Stomach (tissue), 9 donors: ENCODE results near the gene ALG3. TPM values are rescaled to one million over a fixed set of nuclear protein-coding genes. Genes with fewer than 3 reads are reported as not detected.

ENCODE experiments used
- DNase-seq, 2 donors: peaks; one replicate each; pipeline versions ENCODE4 v3.0.0 to v3.0.0-alpha.2; 2013 to 2019
- H3K27ac ChIP-seq, 5 donors: fragments of 200-600 bp in 4 of 5; sonication (generic) in 4 of 5; one replicate each; pipeline ENCODE4 v1.5.1; 2013 to 2019; ENCODE audit warnings: mild to moderate bottlenecking in 1 of 5, moderate library complexity in 1 of 5
- H3K27me3 ChIP-seq, 3 donors: fragments of 200-600 bp; sonication (generic); one replicate each; pipeline ENCODE4 v1.5.1; 2017 to 2019; ENCODE audit warnings: mixed run types in 1 of 3
- H3K36me3 ChIP-seq, 4 donors: fragments of 200-600 bp; sonication (generic); 1 replicate in 3 of 4; 2 replicates in 1 of 4; pipeline ENCODE4 v1.5.1; 2016 to 2019
- H3K4me1 ChIP-seq, 4 donors: fragments of 200-600 bp; sonication (generic); one replicate each; pipeline ENCODE4 v1.5.1; 2016 to 2019
- H3K4me3 ChIP-seq, 4 donors: fragments of 200-600 bp; sonication (generic) in 3 of 4; one replicate each; pipeline ENCODE4 v1.5.1; 2016 to 2019; ENCODE audit warnings: mild to moderate bottlenecking in 1 of 4
- H3K9me3 ChIP-seq, 4 donors: fragments of 200-600 bp; sonication (generic); one replicate each; pipeline ENCODE4 v1.5.1; 2016 to 2019
- EP300 ChIP-seq: sonication (generic); formaldehyde crosslinking; IDR thresholded peaks from one replicate; pipeline ENCODE4 v1.6.1; 2017; ENCODE audit warnings: antibody characterized with exemption
- POLR2A ChIP-seq, 4 donors: fragments of 450-650 bp; IDR thresholded peaks; one replicate each; pipeline ENCODE4 v1.6.1; 2016; ENCODE audit warnings: antibody characterized with exemption in 4 of 4, control low read depth in 2 of 4, mild to moderate bottlenecking in 1 of 4, moderate library complexity in 1 of 4
- POLR2AphosphoS5 ChIP-seq, 3 donors: sonication (generic); formaldehyde crosslinking; IDR thresholded peaks; one replicate each; pipeline ENCODE4 v1.6.1; 2016; ENCODE audit warnings: antibody characterized with exemption in 3 of 3
- WGBS, 5 donors: extraction: QIAGEN DNeasy Blood & Tissue Kit in 3 of 5; methylation state at CpG; one replicate each; pipeline versions ENCODE4 v1.1.5 to v1.1.7; 2013 to 2018; 5-methylcytosine and 5-hydroxymethylcytosine counted together
- intact Hi-C: fragments of 100-400 bp; cut with DNase I; formaldehyde crosslinking; loops from one replicate; pipeline ENCODE4 v1.15.1; 2023; ENCODE audit warnings: low total_unique reads
- polyA plus RNA-seq, 3 donors: library from polyadenylated mRNA; stranded (reverse); fragments of 200-250 nt; gene quantifications; one replicate each; pipeline ENCODE4 v1.2.3, GENCODE V29; 2013
- total RNA-seq, 5 donors: library from RNA; depleted of rRNA; stranded (reverse); fragments of >200 nt; gene quantifications; one replicate each; pipeline versions ENCODE4 v1.1.0 to v1.2.3, GENCODE V29; 2014 to 2016
- TF ChIP-seq, protein P1 (sequence below), 7 experiments: fragments of 450-650 bp in 4 of 7; fragments of 200-600 bp in 3 of 7; sonication (generic) in 3 of 7; IDR thresholded peaks; one replicate each; pipeline ENCODE4 v1.5.1; 2016 to 2019; ENCODE audit warnings: antibody characterized with exemption in 7 of 7, control low read depth in 2 of 7, mild to moderate bottlenecking in 1 of 7
- donor health status: healthy with polysubstance abuse.
- donor health status: Bipolar disorder and iron deficiency.
- donor health status: healthy.

Gene ALG3
- total and polyA plus RNA-seq, 8 donors: 17.1 to 253 (median 22.1) TPM

DNA sequence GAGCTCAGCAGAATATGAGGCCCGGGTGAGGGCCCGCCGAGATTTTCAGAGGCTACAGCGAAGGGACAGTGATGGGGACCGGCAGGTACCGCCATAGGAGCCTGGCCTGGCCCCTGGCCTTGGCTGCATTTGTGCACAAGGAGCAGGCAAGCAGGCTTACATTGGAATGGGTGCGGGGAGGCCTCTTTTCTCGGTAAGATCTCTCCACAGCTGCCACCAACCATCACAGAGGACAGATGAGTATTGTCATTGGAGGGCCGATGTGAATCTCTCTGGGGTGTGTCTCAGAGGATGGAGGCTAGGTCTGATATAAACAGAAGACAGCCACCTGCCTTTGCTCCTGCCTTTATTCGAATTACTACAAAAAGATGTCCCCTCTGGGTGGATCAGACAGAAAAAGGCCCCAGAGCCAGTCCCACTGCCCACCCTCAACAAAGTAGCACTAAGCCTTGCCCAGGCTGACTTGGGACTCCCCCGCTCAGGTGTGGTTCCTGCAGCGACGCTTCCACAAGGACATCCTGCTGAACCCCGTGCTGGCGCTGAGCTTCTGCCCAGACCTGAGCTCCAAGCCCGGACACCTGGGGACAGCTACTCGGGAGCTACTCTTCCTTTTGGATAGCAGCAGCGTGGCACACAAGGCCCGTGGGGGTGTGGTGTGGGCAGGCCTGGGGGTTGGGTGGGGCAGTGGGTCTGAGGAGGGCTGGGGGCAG is 13.9 kb downstream of the ALG3 start:
- Histone ChIP-seq H3K27ac (no peak overlapping the region), H3K9me3 (no peaks in the 10 kb centered on the region), H3K27me3 (peaks cover 13 to 71% (median 37%) of the 10 kb centered on the region in 3 donors), H3K4me1 (peaks cover 11 to 16% (median 14%) of the 10 kb centered on the region in 4 donors), H3K4me3 (no peak overlapping the region), H3K36me3 (no peaks in the 10 kb centered on the region)
- DNase-seq: no peak
- no peak for TF ChIP-seq POLR2A (IDR thresholded peaks at IDR 0.05)
- 82 to 90% (median 86%) methylated on average over 17 to 19 of the region's 19 CpGs for WGBS, 5 donors
- intact Hi-C loops: loop anchor here (10.0 kb wide), 1 partner anchor 340 kb away; no protein-coding TSS in a partner anchor

GRCh38 chr3:184234224-184234623 is 14.5 kb downstream of the ALG3 start:
- no peak for TF ChIP-seq EP300
- Histone ChIP-seq H3K36me3 (no peaks in the 10 kb centered on the region), H3K9me3 (no peaks in the 10 kb centered on the region), H3K4me3 (no peak overlapping the region), H3K27ac (no peak overlapping the region), H3K27me3 (peaks cover 16 to 72% (median 43%) of the 10 kb centered on the region in 3 donors), H3K4me1 (peaks cover 17 to 22% (median 20%) of the 10 kb centered on the region in 4 donors)
- intact Hi-C loops: loop anchor here (10.0 kb wide), 1 partner anchor 339 kb away; no protein-coding TSS in a partner anchor
- 18 to 33% (median 31%) methylated on average over 1 to 4 of the region's 4 CpGs for WGBS, 5 donors
- peak; percentile 61 to 65 for DNase-seq

- H3K27me3 ChIP-seq: peaks cover 16 to 76% (median 50%) of the 10 kb centered on the region in 3 donors
- TF ChIP-seq POLR2A (IDR thresholded peaks at IDR 0.05): no peak
- TF ChIP-seq, protein P1, sequence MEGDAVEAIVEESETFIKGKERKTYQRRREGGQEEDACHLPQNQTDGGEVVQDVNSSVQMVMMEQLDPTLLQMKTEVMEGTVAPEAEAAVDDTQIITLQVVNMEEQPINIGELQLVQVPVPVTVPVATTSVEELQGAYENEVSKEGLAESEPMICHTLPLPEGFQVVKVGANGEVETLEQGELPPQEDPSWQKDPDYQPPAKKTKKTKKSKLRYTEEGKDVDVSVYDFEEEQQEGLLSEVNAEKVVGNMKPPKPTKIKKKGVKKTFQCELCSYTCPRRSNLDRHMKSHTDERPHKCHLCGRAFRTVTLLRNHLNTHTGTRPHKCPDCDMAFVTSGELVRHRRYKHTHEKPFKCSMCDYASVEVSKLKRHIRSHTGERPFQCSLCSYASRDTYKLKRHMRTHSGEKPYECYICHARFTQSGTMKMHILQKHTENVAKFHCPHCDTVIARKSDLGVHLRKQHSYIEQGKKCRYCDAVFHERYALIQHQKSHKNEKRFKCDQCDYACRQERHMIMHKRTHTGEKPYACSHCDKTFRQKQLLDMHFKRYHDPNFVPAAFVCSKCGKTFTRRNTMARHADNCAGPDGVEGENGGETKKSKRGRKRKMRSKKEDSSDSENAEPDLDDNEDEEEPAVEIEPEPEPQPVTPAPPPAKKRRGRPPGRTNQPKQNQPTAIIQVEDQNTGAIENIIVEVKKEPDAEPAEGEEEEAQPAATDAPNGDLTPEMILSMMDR (IDR thresholded peaks at IDR 0.05): no peak
- no peak for TF ChIP-seq POLR2AphosphoS5 (IDR thresholded peaks at IDR 0.05)
- WGBS, 5 donors: 83 to 92% (median 90%) methylated on average over 17 to 23 of the region's 23 CpGs
- no peaks in the 10 kb centered on the region for H3K9me3 ChIP-seq
- H3K27ac ChIP-seq: no peak overlapping the region
- intact Hi-C loops: loop anchor here (10.0 kb wide), 1 partner anchor 338 kb away; no protein-coding TSS in a partner anchor
- H3K4me1 ChIP-seq: peaks cover 19 to 29% (median 27%) of the 10 kb centered on the region in 4 donors
- H3K36me3 ChIP-seq: no peaks in the 10 kb centered on the region
- DNase-seq: no peak
- no peak overlapping the region for H3K4me3 ChIP-seq
Measured at GRCh38 chr3:184233127-184233843, 15.5 kb downstream of the ALG3 start.

DNA sequence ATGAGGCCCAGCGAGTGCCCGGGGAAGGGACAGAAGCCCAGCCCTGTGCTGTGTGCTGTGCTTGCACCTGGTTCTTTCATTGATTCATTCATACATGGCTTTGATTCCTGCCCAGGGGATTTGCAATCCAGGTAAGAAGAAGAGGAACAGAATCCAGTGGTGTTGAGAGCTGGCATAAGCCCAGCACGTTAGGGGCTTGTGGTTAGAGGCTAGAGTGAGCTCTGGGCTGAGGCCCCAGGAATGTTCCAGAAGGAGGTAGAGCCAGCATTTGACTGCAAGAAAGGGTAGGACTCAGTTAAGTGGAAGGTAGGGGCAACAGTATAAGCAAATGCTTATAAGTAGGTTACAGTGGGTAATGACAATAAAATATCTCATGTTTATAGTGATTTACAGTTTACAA is 17.1 kb downstream of the ALG3 start:
- peaks cover 16 to 86% (median 54%) of the 10 kb centered on the region in 3 donors for H3K27me3 ChIP-seq
- no peak for DNase-seq
- TF ChIP-seq POLR2A (IDR thresholded peaks at IDR 0.05): no peak
- TF ChIP-seq EP300: no peak
- no peak for TF ChIP-seq POLR2AphosphoS5 (IDR thresholded peaks at IDR 0.05)
- TF ChIP-seq, protein P1 (IDR thresholded peaks at IDR 0.05): no peak
- no peaks in the 10 kb centered on the region for H3K36me3 ChIP-seq
- 56 to 72% (median 59%) methylated on average over 3 of the region's 3 CpGs for WGBS, 5 donors
- H3K4me3 ChIP-seq: no peak overlapping the region
- H3K9me3 ChIP-seq: no peaks in the 10 kb centered on the region
- intact Hi-C loops: loop anchor here (10.0 kb wide), 1 partner anchor 337 kb away; no protein-coding TSS in a partner anchor
- H3K27ac ChIP-seq: no peak overlapping the region
- peaks cover 19 to 29% (median 27%) of the 10 kb centered on the region in 4 donors for H3K4me1 ChIP-seq
